Right atrium auricular region (tissue), 2 donors: ENCODE data around the gene ERVMER34-1. TPM values are rescaled to one million over a fixed set of nuclear protein-coding genes. Genes with fewer than 3 reads are reported as not detected.

Experiments used
- DNase-seq: peaks from one replicate; pipeline ENCODE4 v3.0.0-alpha.2; 2019; ENCODE audit warnings: low spot score
- H3K27ac ChIP-seq, 2 donors: fragments of 200-600 bp; sonication (generic); 1 replicate in 1 of 2; 2 replicates in 1 of 2; pipeline ENCODE4 v1.5.1; 2016 to 2019
- H3K27me3 ChIP-seq, 2 donors: fragments of 200-600 bp; sonication (generic); one replicate each; pipeline versions ENCODE4 v1.5.1 to v1.6.0; 2017 to 2019
- H3K36me3 ChIP-seq: fragments of 200-600 bp; sonication (generic); one replicate; pipeline ENCODE4 v1.5.1; 2016
- H3K4me1 ChIP-seq, 2 donors: fragments of 200-600 bp; sonication (generic); one replicate each; pipeline versions ENCODE4 v1.5.1 to v1.6.0; 2017 to 2019
- H3K4me3 ChIP-seq, 2 donors: fragments of 200-600 bp; sonication (generic); 1 replicate in 1 of 2; 2 replicates in 1 of 2; pipeline ENCODE4 v1.5.1; 2017 to 2019; ENCODE audit warnings: mild to moderate bottlenecking in 1 of 2, moderate library complexity in 1 of 2
- H3K9me3 ChIP-seq, 2 donors: fragments of 200-600 bp; sonication (generic); one replicate each; pipeline ENCODE4 v1.5.1; 2019
- total RNA-seq, 2 donors: library from RNA; depleted of rRNA; stranded (reverse); fragments of >200 nt; gene quantifications; one replicate each; pipeline ENCODE4 v1.1.0, GENCODE V29; 2016
- TF ChIP-seq, protein P1 (sequence below), 2 donors: fragments of 200-600 bp; sonication (generic); IDR thresholded peaks; one replicate each; pipeline ENCODE4 v1.5.1; 2019; ENCODE audit warnings: antibody characterized with exemption in 2 of 2

Gene ERVMER34-1
- total RNA-seq, 2 donors from 2014 or later = 2.6 to 3.9 TPM

DNA sequence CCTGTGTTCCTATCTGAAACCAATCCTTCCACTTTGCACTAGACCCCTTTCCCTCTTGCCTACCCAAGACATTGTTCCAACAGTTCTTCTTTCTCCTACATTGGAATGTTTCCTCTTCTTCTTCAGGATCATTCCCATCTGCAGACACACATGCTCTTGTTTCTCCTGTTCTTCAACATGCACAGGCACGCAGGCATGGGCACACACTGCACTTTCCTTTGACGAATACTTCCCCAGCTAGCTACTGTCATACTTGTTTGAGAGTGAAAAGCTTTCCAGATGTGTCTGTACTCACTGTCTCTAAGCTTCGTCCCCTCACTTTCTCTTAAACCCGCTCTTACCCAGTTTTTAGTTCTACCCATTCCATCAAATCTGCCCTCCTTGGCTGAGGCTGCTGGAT, 31.8 kb upstream of the ERVMER34-1 start:
- Histone ChIP-seq H3K9me3 (peaks cover 0 to 6% of the 10 kb centered on the region in 2 donors), H3K4me1 (peaks cover 0 to 3% of the 10 kb centered on the region in 2 donors), H3K27ac (no peak overlapping the region), H3K36me3 (no peaks in the 10 kb centered on the region), H3K27me3 (no peaks in the 10 kb centered on the region), H3K4me3 (no peak overlapping the region)
- TF ChIP-seq, protein P1, sequence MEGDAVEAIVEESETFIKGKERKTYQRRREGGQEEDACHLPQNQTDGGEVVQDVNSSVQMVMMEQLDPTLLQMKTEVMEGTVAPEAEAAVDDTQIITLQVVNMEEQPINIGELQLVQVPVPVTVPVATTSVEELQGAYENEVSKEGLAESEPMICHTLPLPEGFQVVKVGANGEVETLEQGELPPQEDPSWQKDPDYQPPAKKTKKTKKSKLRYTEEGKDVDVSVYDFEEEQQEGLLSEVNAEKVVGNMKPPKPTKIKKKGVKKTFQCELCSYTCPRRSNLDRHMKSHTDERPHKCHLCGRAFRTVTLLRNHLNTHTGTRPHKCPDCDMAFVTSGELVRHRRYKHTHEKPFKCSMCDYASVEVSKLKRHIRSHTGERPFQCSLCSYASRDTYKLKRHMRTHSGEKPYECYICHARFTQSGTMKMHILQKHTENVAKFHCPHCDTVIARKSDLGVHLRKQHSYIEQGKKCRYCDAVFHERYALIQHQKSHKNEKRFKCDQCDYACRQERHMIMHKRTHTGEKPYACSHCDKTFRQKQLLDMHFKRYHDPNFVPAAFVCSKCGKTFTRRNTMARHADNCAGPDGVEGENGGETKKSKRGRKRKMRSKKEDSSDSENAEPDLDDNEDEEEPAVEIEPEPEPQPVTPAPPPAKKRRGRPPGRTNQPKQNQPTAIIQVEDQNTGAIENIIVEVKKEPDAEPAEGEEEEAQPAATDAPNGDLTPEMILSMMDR (IDR thresholded peaks at IDR 0.05) = no peak
- DNase-seq = no peak

DNA sequence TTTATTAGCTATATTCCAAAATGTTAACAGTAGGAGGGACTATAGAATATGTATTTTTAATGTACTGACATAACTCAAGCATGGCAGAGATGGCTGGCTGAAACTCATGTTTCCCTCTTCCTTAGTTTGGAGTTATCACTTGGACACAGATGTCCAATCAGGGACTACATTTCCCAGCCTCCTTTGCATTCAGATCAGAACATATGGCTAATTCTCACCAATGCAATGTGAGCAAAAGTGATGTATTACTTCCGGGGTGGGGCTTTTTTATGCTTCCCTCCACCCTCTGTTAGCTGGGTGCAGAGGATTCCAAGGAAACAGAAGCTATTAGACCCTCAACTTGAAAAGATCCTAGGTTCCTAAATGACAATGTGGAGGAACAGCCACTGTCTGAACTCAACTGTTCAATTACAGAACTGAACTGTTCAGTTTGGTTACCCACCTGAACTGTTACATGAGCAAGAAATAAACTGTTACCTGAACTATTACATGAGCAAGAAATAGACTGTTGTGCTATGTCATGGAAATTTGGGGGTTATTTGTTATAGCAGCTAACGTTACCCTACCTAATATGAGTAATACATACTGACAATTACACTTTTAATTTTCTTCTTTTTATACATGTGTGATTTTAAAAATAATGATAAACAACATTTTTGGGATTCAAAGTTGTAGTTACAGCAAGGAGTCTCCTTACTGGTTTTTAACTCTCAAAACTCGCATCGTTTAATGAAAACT, 29.6 kb upstream of the ERVMER34-1 start:
- no peak overlapping the region for H3K4me3 ChIP-seq
- H3K9me3 ChIP-seq = peaks cover 0 to 6% of the 10 kb centered on the region in 2 donors
- peaks cover 0 to 3% of the 10 kb centered on the region in 2 donors for H3K4me1 ChIP-seq
- TF ChIP-seq, protein P1 (IDR thresholded peaks at IDR 0.05) = no peak
- no peaks in the 10 kb centered on the region for H3K27me3 ChIP-seq
- no peaks in the 10 kb centered on the region for H3K36me3 ChIP-seq
- DNase-seq = no peak
- no peak overlapping the region for H3K27ac ChIP-seq

DNA sequence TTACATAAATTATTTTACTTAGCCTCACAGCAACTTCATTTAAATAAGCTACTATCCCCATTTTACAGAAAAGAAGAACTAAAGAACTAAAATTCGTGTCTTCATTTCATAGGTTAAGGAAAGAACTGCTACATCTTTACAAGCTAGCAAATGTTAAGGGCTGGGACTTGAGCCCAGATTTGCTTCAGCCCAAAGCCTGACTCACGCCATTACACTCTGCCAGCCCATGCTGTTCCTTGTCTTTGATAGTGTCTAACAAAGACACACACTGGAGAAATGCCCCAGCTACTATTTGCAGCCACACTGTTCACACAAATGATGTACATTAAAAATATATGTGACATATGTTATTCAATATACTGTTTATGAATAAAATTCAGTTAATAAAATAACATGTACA, 29.0 kb upstream of the ERVMER34-1 start:
- H3K9me3 ChIP-seq = peaks cover 0 to 6% of the 10 kb centered on the region in 2 donors
- TF ChIP-seq, protein P1 (IDR thresholded peaks at IDR 0.05) = no peak
- no peaks in the 10 kb centered on the region for H3K36me3 ChIP-seq
- H3K27ac ChIP-seq = no peak overlapping the region
- no peak overlapping the region for H3K4me3 ChIP-seq
- no peak for DNase-seq
- no peaks in the 10 kb centered on the region for H3K27me3 ChIP-seq
- H3K4me1 ChIP-seq = peaks cover 0 to 3% of the 10 kb centered on the region in 2 donors

DNA sequence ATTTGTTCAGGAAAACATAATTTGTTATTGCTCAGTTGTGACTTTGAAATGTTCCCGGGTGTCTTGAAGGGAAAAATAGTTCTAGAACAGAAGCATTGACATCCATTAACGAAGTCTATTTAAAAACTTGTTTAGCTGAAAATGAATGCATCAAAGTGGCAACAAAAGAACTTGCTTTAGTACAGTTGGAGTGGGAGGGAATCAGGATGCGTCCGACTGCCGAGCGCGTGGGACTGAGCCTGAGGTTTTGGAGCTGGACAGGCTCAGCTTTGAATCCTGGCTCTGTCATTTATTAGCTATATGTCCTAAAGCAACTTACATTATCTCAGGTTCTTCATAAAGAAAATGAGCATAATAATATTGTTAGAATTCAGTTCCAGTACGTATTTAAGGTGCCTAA, 9.0 kb upstream of the ERVMER34-1 start:
- H3K4me3 ChIP-seq = no peak overlapping the region
- H3K27me3 ChIP-seq = no peaks in the 10 kb centered on the region
- H3K27ac ChIP-seq = no peak overlapping the region
- no peak for DNase-seq
- TF ChIP-seq, protein P1 (IDR thresholded peaks at IDR 0.05) = no peak
- H3K9me3 ChIP-seq = no peaks in the 10 kb centered on the region
- H3K36me3 ChIP-seq = no peaks in the 10 kb centered on the region
- no peaks in the 10 kb centered on the region for H3K4me1 ChIP-seq

DNA sequence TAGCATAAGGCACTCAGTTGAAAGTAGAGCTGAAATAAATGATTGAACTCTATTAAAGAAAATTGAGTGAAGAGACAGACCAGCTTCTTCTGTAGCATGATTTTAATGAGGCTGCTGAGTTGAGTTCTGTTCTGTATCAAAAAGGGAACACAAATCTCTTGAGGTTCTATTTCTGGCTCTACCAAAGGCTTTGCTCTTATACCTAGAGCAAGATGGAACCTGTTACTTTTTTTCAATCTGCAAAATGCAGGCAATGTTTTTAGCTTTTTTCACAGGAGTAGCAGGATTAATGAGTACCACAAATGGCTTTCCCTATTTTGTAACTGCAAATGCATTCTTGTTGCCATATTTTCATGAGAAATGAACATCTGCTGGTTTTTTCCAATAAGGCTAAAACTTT, 4.2 kb upstream of the ERVMER34-1 start:
- Histone ChIP-seq H3K4me3 (no peak overlapping the region), H3K4me1 (peaks cover 0 to 14% of the 10 kb centered on the region in 2 donors)

More for the DNA sequence above, 4.2 kb upstream of the ERVMER34-1 start:
- TF ChIP-seq, protein P1 (IDR thresholded peaks at IDR 0.05) = no peak
- Histone ChIP-seq H3K27me3 (no peaks in the 10 kb centered on the region), H3K9me3 (no peaks in the 10 kb centered on the region), H3K27ac (no peak overlapping the region), H3K36me3 (no peaks in the 10 kb centered on the region)
- DNase-seq = no peak
